ENCODE measurements around the gene DAAM2. TPM values are rescaled to one million over a fixed set of nuclear protein-coding genes. Genes with fewer than 3 reads are reported as not detected.
A peak's percentile ranks its signal among the peaks of the same experiment; 100 is the strongest.

Gene DAAM2
- total RNA-seq, 3 donors from 2014 or later: 16.2 to 59.5 (median 41.3) TPM

DNA sequence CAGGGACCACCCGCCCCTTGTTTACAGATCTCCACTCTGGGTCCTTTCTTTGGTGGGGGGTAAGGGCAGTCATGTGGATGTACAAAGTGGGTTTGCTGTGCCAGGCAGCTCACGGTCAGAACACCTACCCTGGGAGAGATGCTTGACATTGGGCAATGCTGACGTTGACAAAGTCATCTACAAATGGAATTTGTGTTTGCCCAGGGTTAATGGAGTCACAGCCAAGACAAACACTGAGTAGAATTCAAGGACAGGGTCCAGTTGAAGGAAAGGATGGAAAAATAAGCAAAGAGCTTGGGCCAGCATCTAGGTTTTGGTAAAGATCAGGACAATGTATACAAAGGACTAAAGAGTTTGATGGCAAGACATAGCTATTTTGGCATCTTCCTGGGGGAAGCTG, 87.4 kb downstream of the DAAM2 start:
- no peak for DNase-seq (ENCODE audit: low spot score in 2 of 2)
- Histone ChIP-seq H3K36me3 (no peaks in the 10 kb centered on the region), H3K9me3 (no peaks in the 10 kb centered on the region), H3K4me1 (no peaks in the 10 kb centered on the region), H3K27ac (peak overlapping the region in 1 of 2 donors; percentile 9), H3K4me3 (no peak overlapping the region), H3K27me3 (no peaks in the 10 kb centered on the region)
- intact Hi-C loops (cut with DNase I; ENCODE audit: low total_unique reads): no loop called here
- TF ChIP-seq POLR2A (IDR thresholded peaks at IDR 0.05) (no peak), POLR2AphosphoS5 (IDR thresholded peaks at IDR 0.05) (no peak)
- TF ChIP-seq, protein P1, sequence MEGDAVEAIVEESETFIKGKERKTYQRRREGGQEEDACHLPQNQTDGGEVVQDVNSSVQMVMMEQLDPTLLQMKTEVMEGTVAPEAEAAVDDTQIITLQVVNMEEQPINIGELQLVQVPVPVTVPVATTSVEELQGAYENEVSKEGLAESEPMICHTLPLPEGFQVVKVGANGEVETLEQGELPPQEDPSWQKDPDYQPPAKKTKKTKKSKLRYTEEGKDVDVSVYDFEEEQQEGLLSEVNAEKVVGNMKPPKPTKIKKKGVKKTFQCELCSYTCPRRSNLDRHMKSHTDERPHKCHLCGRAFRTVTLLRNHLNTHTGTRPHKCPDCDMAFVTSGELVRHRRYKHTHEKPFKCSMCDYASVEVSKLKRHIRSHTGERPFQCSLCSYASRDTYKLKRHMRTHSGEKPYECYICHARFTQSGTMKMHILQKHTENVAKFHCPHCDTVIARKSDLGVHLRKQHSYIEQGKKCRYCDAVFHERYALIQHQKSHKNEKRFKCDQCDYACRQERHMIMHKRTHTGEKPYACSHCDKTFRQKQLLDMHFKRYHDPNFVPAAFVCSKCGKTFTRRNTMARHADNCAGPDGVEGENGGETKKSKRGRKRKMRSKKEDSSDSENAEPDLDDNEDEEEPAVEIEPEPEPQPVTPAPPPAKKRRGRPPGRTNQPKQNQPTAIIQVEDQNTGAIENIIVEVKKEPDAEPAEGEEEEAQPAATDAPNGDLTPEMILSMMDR (IDR thresholded peaks at IDR 0.05): no peak

DNA sequence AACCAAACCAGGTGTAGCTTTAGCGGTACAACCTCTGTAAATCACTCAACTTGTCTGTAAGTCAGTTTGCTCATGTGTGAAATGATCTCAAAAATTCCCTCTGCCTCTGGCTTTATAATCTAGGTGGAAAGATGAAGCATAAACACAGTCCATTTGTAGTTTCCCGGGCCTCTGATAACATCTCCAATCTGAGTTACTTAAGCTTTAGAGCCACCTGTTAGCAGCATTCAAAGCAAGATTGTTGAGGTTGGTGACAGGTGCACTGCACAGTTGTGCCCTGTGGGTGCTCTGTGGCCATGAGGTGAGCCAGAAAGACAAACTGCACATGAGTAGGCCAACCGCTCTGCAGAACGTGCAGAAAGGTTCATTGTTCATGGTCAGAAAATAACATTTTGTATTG, 88.4 kb downstream of the DAAM2 start:
- intact Hi-C loops (cut with DNase I; ENCODE audit: low total_unique reads): no loop called here
- H3K9me3 ChIP-seq: no peaks in the 10 kb centered on the region

GRCh38 chr6:39881851-39882530, 89.8 kb downstream of the DAAM2 start:
- no peak overlapping the region for H3K4me3 ChIP-seq

More for the DNA sequence above, 88.4 kb downstream of the DAAM2 start:
- Histone ChIP-seq H3K36me3 (no peaks in the 10 kb centered on the region), H3K27ac (no peak overlapping the region), H3K27me3 (no peaks in the 10 kb centered on the region), H3K4me1 (no peaks in the 10 kb centered on the region), H3K4me3 (no peak overlapping the region)
- TF ChIP-seq, protein P1 (IDR thresholded peaks at IDR 0.05): no peak
- TF ChIP-seq POLR2A (IDR thresholded peaks at IDR 0.05) (no peak), POLR2AphosphoS5 (IDR thresholded peaks at IDR 0.05) (no peak)
- no peak for DNase-seq (ENCODE audit: low spot score in 2 of 2)

GRCh38 chr6:39882531-39882899, 90.3 kb downstream of the DAAM2 start:
- no peak for DNase-seq (ENCODE audit: low spot score in 2 of 2)
- Histone ChIP-seq H3K27ac (peak overlapping the region in 1 of 2 donors; percentile 57), H3K4me3 (no peak overlapping the region), H3K9me3 (no peaks in the 10 kb centered on the region), H3K36me3 (no peaks in the 10 kb centered on the region), H3K4me1 (no peaks in the 10 kb centered on the region), H3K27me3 (no peaks in the 10 kb centered on the region)
- intact Hi-C loops (cut with DNase I; ENCODE audit: low total_unique reads): no loop called here
- TF ChIP-seq POLR2AphosphoS5 (IDR thresholded peaks at IDR 0.05): no peak
- no peak for TF ChIP-seq POLR2A (IDR thresholded peaks at IDR 0.05)
- TF ChIP-seq, protein P1 (IDR thresholded peaks at IDR 0.05): no peak

More at GRCh38 chr6:39881851-39882530, 89.8 kb downstream of the DAAM2 start:
- H3K27me3 ChIP-seq: no peaks in the 10 kb centered on the region
- peak overlapping the region; percentile 18 to 57 for H3K27ac ChIP-seq
- intact Hi-C loops (cut with DNase I; ENCODE audit: low total_unique reads): no loop called here
- no peaks in the 10 kb centered on the region for H3K4me1 ChIP-seq
- no peaks in the 10 kb centered on the region for H3K9me3 ChIP-seq
- no peak for DNase-seq (ENCODE audit: low spot score in 2 of 2)
- no peaks in the 10 kb centered on the region for H3K36me3 ChIP-seq
- TF ChIP-seq, protein P1 (IDR thresholded peaks at IDR 0.05): no peak
- TF ChIP-seq POLR2A (IDR thresholded peaks at IDR 0.05) (no peak), POLR2AphosphoS5 (IDR thresholded peaks at IDR 0.05) (no peak)

GRCh38 chr6:39884696-39885095, 92.5 kb downstream of the DAAM2 start:
- peak overlapping the region in 1 of 2 donors; percentile 7 for H3K27ac ChIP-seq

More at GRCh38 chr6:39884696-39885095, 92.5 kb downstream of the DAAM2 start:
- no peak overlapping the region for H3K4me3 ChIP-seq
- H3K9me3 ChIP-seq: no peaks in the 10 kb centered on the region
- DNase-seq (ENCODE audit: low spot score in 2 of 2): no peak
- intact Hi-C loops (cut with DNase I; ENCODE audit: low total_unique reads): loop anchor here (2.0 kb wide), 1 partner anchor 44 kb away; no protein-coding TSS in a partner anchor
- TF ChIP-seq, protein P1 (IDR thresholded peaks at IDR 0.05): no peak
- TF ChIP-seq POLR2AphosphoS5 (IDR thresholded peaks at IDR 0.05): no peak
- TF ChIP-seq POLR2A (IDR thresholded peaks at IDR 0.05): no peak
- no peaks in the 10 kb centered on the region for H3K27me3 ChIP-seq
- H3K36me3 ChIP-seq: no peaks in the 10 kb centered on the region
- H3K4me1 ChIP-seq: no peaks in the 10 kb centered on the region

All from breast epithelium (tissue), 4 donors.